NCI-H1930 (cell line): ENCODE measurements around the gene CITED4.

ENCODE experiments used
- DNase-seq, 2 experiments: peaks; one replicate each; lab custom pipeline; 2025; lab: John Stamatoyannopoulos, UW

CITED4 gene

GRCh38 chr1:40834968-40835545 is 27.1 kb downstream of the CITED4 start:
- no peak for DNase-seq

DNA sequence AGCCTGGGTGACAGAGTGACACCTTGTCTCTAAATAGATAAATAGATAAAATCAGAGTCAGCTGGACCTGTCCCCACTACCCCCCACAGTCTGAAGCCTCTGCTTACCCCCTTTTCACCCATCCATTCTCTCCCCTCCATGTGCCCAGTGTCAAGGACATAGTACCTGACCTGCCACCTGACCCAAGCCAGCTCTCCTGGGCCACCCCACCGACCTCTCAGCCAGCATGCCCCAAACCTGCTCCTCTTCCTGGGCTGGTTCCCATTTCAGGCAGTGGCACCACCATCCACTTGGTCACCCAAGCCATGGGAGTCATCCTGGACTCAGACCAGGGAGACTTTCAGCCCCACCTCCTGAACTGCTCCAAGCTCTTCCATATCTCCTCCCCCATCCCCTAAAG is 28.2 kb downstream of the CITED4 start:
- no peak for DNase-seq

- DNase-seq = no peak
These were observed 31.0 kb downstream of the CITED4 start for GRCh38 chr1:40831001-40831732.

DNA sequence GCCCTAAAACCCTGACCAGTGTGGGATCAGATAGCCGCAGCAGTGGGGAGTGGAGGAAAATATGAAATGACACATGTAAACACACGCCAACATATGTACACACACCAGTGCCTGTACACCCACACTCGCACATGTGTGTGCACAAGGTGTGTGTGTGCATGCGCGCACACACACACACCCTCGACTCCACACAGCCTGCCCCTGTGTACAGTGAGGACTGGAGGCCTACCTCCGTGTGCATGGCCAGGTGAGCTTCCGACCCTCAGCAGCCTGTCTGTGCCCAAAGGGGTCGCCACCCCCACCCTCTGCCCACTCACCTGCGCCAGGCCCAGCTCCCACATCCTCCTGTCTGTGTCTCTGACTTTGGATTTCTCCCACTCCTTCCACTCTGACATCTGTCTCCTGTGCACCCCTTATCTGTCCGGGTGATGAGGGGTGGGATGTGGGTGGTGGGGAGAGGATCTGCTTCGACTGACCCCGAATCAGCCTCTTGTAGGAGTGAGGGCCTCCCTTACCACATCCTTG is 31.7 kb downstream of the CITED4 start:
- no peak for DNase-seq

GRCh38 chr1:40829631-40830245 is 32.4 kb downstream of the CITED4 start:
- DNase-seq = no peak

DNA sequence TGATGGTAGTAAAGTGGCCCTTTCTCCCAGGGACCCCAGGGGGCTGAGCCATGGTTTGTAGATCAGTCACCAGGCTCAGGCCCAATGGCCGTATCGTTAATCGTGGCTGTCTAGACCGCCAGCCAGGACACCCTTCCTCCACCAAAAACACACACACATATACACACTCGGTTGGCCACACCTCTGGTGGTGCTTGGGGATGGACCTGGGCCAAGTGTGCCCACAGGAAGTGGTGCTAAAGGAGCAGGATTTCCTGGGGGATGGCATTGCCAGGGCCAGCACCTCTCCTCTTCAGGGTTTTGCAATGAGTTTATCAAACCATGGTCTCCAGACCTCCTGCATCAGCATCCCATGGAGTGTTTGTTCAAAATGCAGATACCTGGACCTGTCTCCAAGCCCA is 36.2 kb downstream of the CITED4 start:
- no peak for DNase-seq

DNA sequence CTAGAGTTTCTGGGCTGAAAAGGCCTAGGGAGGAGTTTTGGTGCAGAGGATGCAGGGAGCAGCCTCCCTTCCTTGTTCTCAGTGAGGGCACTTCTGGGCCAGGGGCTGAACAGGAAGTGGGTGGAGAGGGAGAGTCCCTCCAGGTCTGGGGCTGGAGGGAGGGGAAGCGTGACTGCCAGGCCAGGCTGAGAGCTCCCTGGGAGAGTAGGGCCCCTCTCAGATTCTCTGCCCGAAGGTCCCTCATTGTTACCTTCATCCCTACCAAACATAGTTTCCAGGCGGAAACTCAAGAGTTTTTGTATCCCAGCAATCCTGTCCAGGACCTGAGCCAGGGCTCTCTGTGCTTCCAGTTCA is 36.8 kb downstream of the CITED4 start:
- DNase-seq = no peak

DNA sequence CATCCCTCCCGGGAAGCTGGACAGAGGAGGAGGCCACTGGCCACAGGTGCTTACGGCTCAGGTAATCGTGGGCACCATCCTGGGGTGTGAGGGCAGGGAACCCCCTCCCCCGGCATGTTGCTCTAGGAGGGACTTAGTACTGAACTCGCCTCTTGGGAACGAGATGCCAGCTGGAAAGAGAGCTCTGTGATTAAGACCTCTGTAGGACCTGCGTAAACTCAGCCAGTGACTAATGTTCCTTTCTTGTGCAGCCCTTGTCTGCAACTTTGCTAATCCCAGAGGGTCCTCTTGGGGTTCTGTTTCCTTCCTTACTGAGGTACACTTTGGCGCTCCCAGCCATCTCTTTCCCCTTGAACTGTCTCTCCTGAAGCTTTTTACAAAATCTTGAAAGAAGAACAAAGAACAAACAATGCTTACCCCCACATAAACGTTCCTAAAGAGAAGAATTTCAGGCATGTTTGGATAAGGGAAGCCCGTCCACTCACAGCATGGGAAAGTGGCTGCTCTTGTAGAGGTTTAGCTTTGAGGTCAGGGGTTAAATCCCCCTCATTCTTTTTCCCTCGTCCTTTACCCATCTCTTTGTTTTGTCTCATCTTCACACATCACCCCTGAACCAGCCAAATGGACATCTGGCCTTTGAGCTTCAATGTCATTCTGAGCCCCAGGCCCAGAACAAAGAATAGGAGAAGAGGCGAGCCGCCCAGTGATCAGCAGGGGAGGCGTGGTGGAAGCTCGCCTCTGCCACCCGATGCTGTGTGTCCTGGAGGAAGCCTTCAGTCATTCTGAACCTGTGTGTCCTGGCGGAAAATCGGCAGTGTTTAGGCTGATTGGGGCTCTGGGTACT is 37.4 kb downstream of the CITED4 start:
- no peak for DNase-seq

DNA sequence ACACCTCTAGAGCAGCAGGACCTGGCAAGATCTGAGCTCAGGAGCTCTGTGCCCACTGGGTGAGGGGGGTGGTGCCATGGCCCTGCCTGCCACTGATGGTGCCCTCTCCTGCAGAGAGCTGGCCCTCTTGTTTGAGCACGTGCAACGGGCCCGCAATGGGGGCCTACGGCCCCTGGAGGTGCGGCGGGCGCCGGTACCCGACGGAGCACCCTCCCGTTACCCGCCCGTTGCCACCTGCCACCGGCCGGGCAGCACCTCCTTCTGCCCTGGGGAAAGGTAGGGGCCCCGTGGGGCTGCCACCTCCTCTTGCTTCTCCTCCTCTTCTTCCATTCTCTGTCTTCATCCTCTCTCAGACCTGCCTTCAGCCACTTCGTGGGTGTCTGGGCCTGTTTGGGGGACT is 38.2 kb downstream of the CITED4 start:
- DNase-seq = no peak

GRCh38 chr1:40823345-40823744 is 38.8 kb downstream of the CITED4 start:
- no peak for DNase-seq

- DNase-seq = no peak
These were observed 39.3 kb downstream of the CITED4 start for GRCh38 chr1:40822890-40823289.

GRCh38 chr1:40820911-40821693 is 41.1 kb downstream of the CITED4 start:
- no peak for DNase-seq

DNA sequence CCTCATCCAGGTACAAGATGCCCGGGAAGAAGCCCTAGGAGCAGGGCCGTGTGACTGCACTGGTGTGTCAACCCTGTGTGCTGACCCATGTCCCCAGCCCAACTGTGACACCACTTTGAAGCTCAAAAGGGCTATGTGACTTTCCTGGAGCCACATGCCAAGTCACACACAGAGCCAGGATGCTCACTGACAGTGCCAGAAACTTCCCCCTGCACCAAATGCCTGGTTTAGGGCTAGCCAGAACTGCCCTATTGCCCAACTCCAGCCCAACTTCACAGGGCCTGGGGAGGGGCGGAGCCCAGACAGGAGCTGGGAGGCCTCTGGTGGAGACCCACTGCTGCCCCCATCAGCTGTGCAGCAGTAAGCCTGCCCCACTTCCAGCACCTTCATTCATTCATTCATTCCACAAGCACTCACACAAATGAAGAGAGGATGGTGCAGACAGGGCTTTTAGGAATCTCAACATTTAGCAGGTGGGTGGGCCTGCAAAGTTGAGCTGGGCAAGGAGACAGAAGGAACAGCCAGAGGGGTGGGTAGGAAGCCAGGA is 41.8 kb downstream of the CITED4 start:
- DNase-seq = no peak

DNA sequence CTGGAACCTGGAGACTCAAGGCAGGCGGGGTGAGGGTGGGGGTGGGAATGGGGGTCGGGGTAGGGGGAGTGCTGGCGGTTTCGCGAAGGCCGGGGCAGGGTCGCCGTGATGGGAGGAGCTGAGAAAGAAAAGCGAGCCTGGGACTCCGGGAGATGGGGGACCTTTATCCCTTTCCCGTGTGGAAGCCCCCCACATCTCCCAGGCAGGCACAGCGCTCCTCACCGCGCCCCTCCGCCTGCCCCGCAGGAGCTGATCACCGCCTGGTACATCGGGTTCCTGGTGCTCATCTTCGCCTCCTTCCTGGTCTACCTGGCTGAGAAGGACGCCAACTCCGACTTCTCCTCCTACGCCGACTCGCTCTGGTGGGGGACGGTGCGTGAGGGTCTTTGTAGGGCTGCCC is 43.1 kb downstream of the CITED4 start:
- no peak for DNase-seq

DNA sequence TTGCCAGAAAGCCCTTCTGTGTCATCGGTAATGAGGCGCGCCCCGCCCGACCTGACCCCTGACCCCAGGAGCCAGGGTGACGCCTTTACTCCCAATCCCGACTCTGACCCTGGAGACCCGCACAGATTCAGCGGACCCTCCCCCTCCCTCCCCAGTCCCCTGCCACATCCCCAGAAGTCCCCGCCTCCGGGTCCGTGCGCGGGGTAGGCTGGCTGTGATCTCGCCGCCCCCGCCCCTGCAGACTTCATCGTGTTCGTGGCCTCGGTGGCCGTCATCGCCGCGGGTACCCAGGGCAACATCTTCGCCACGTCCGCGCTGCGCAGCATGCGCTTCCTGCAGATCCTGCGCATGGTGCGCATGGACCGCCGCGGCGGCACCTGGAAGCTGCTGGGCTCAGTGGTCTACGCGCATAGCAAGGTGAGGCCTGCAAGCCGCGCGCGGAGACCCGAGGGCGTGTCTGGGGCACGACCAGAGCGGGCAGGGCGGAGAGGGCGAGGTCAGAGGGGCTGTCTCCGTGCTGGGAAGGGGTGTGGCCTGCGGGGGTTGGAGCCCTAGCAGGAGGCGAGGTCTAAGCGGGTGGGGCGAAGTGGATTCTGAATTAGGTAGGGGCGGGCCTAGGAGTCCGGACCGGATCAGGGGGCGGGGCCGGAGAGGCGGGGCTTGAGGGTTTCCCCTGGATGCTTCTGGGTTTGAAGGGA is 43.8 kb downstream of the CITED4 start:
- no peak for DNase-seq

- no peak for DNase-seq
These were observed 44.3 kb downstream of the CITED4 start for GRCh38 chr1:40817791-40818263.

DNA sequence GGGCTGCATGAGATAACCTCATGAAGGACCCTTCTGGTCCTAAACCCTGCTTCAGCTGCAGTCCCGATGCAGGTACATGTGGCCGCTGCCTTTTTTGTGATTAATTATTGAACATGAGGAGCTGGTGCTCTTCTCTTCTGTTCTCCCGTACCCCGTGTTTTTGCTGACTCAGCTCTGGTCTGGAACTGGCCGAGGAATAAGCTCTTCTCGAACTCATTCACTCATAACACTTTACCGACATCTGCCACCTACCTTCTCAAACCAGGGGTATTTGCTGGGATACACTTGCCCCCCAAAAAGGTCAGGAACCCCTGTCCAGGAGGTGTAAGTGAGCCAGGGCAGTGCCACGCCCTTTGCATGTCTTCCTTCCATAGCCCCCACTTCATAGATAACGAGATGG is 46.7 kb downstream of the CITED4 start:
- no peak for DNase-seq
